Measurements from ENCODE around the gene HDLBP.

GRCh38 chr2:241273210-241274020 lies 42.1 kb downstream of the HDLBP start:
- TF ChIP-seq CTCF (IDR thresholded peaks at IDR 0.05; ENCODE audit: insufficient read depth, low read length): no peak
- no peak for TF ChIP-seq REST (IDR thresholded peaks at IDR 0.05; ENCODE audit: insufficient replicate concordance, low read depth)
- no peak for TF ChIP-seq GABPA (IDR thresholded peaks at IDR 0.05; ENCODE audit: low read depth)
- no peak for TF ChIP-seq POLR2AphosphoS5 (IDR thresholded peaks at IDR 0.05; ENCODE audit: low read depth)

All from HL-60 (cell line).